NCI-H69 (cell line): Measurements from ENCODE around the gene GOLGA8N.
"Not testable (repeated sequence)": the region's sequence is repeated elsewhere in the genome, so short reads cannot be mapped to it uniquely, and the experiment has no call there.

Experiments used
- DNase-seq: peaks from one replicate; lab custom pipeline; 2025; lab: John Stamatoyannopoulos, UW

Gene GOLGA8N

DNA sequence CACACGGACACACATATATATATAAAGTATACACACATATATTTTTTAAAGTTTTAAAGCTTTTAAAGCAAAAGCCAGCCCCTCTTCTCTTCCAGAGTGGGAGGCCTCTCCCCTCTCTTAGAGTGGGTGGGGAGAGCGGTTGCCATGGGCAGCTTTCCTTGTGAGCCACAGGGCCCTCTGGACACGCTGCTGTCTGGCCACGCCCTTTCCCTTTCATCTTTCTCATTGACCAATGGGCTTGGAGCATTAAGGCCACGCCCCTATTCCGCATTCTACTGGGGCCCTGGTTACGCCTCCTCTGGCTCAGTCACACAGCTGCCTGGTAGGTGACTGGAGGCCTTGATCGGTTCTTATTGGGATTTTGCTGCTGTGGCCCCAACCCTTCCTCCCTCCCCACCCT, at the start of gene GOLGA8N:
TSS of gene GOLGA8N (plus strand) at position 306 of the 400 bp plus-strand sequence.
- DNase-seq = not testable (repeated sequence)

GRCh38 chr15:32543456-32543855, 49.8 kb upstream of the GOLGA8N start:
- not testable (repeated sequence) for DNase-seq

- not testable (repeated sequence) for DNase-seq
These were observed 48.1 kb upstream of the GOLGA8N start for GRCh38 chr15:32545129-32545528.

- not testable (repeated sequence) for DNase-seq
These were observed 38.7 kb upstream of the GOLGA8N start for GRCh38 chr15:32554587-32554986.

DNA sequence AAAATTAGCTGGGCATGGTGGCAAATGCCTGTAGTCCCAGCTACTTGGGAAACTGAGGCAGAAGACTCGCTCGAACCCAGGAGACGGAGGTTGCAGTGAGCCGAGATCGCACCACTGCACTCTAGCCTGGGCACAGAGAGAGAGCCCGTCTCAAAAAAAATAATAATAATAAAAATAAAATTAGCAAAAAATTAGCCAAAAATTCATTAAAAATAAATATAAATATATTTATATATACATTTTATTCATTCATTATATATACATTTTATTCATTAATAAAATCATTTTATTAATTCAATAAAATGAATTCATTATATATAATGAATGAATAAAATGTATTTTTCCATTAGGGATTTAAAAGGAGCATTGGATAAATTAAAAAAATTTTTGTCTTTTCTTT, 31.1 kb upstream of the GOLGA8N start:
- not testable (repeated sequence) for DNase-seq

- DNase-seq = not testable (repeated sequence)
These were observed 24.3 kb upstream of the GOLGA8N start for GRCh38 chr15:32568988-32569387.

- not testable (repeated sequence) for DNase-seq
These were observed 14.8 kb upstream of the GOLGA8N start for GRCh38 chr15:32578482-32578881.

GRCh38 chr15:32585844-32586243, 7.4 kb upstream of the GOLGA8N start:
- DNase-seq = not testable (repeated sequence)

GRCh38 chr15:32609518-32609917, 16.3 kb downstream of the GOLGA8N start:
- not testable (repeated sequence) for DNase-seq

- DNase-seq = not testable (repeated sequence)
These were observed 17.5 kb downstream of the GOLGA8N start for GRCh38 chr15:32610719-32611118.

DNA sequence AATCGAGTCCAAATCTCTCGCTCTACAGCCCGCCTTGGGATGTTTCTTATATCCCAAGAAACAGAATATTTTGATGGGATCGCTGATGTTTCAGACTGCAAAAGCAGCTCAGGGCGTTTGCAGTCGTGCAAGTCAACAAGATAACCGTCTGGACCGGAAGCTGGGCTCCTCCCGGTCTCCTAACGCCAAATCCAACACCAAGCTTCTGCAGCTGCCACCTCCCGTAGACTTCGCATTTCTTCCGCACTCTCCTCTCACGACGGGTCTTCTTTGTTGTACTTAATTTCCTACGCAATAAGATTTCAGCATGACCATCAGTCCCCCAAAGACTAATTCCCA, 21.4 kb downstream of the GOLGA8N start:
- DNase-seq = not testable (repeated sequence)

DNA sequence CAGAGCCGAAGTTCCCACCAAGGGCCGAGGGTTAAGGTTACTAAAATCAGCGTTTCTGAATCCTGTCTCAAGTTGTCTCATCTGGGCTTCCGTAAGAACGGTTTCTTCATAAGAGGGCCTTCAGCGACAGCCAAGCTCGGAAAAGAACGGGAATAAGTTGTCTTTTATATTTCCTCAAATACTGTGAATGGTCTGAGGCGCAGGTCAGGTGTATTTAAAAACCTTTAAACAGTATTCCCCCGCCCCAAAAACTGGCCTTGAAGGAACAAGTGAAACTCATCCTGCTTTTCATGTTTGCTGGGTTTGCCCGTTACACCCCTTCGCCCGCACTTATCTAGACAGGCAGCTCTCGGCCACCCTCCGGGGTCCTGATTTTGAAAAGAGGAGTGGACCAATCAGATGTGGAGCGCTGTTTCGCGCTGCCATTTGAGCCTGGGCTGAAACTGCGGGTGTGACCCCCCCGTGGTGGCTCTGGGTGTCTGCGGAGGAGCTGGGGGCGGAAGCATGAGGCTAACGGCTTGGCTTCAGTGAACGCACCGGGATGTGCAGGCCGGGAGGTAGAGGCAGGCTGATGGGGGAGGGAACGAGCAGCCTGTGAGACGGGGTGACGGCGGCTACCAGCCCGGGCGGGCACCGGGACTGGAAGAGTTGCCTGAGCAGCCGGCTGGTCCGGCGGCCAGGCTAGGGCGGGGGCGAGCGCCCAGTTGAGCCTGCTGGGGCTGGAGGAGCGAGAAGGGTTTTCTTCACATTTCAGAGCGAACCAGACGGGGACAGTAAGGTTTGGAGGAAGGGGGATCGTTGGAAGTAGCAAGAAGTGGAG, 22.0 kb downstream of the GOLGA8N start, which contains the start of gene ARHGAP11A:
TSS of gene ARHGAP11A (plus strand) at position 454 of the 820 bp plus-strand sequence. CDS start 708 bp downstream, outside the sequence.
- DNase-seq = not testable (repeated sequence)

GRCh38 chr15:32615871-32616426, 22.7 kb downstream of the GOLGA8N start:
- not testable (repeated sequence) for DNase-seq

DNA sequence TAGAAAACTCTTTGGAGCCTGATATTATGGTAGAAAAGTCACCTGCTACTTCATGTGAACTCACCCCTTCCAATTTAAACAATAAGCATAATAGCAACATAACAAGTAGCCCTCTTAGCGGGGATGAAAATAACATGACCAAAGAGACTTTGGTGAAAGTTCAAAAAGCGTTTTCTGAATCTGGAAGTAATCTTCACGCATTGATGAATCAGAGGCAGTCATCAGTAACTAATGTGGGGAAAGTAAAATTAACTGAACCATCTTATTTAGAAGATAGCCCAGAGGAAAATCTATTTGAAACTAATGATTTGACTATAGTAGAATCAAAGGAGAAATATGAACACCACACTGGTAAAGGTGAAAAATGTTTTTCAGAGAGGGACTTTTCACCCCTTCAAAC, 43.2 kb downstream of the GOLGA8N start:
- no peak for DNase-seq

- no peak for DNase-seq
These were observed 43.8 kb downstream of the GOLGA8N start for GRCh38 chr15:32636908-32637567.

DNA sequence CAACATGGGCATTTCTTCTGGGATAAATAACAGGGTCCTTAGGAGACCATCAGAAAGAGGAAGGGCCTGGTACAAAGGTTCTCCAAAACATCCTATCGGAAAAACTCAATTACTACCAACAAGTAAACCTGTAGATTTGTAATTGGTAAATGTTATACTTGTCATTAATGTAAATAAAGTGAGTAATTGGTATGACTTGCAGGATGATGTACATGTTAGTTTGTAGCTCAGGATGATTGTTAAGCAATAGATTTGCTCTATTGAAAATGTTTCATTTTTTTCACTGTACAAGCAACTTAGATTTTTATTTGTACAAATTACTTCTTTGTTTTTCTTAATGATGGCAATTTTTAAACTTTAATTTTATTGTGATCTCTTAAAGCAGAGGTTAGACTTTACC, 44.4 kb downstream of the GOLGA8N start:
- no peak for DNase-seq

- DNase-seq = peak; percentile 95
These were observed 48.3 kb downstream of the GOLGA8N start, which contains the start of gene SCG5 for GRCh38 chr15:32641517-32642059. Gene SCG5, plus strand, starts transcription at chr15:32641710. Its CDS starts 1,883 bp downstream, at chr15:32643593.

- peak; percentile 87 for DNase-seq
These were observed 49.6 kb downstream of the GOLGA8N start for GRCh38 chr15:32642667-32643435.

GRCh38 chr15:32643907-32644445, 50.7 kb downstream of the GOLGA8N start:
- no peak for DNase-seq

GRCh38 chr15:32646291-32646690, 53.0 kb downstream of the GOLGA8N start:
- DNase-seq = peak; percentile 96

DNA sequence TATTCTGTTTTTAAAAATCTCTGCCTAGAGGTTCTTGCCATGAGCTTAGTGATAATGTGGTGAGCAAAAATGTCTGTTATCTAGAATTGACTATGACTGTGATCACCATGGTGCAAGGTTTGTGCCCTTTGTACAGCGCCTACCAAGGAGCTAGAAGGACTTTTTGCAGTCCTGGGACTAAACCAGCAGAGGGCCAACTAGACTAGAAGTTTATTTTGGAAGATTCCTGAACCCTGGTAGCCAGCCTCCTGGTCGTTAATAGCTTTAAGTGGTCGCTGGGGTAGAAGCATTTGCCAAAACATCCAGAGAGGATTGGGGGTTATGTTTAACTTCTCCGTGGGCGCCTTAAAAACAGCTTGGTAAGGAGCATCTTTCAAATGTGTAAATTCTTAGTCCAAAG, 56.1 kb downstream of the GOLGA8N start:
- peak; percentile 62 for DNase-seq
